Prostate gland (tissue), 2 donors: ENCODE data around the gene SGCE. TPM values are rescaled to one million over a fixed set of nuclear protein-coding genes. Genes with fewer than 3 reads are reported as not detected.

Source experiments
- DNase-seq: peaks from one replicate; pipeline ENCODE4 v3.0.0-alpha.2; 2019; ENCODE audit warnings: low spot score
- H3K27ac ChIP-seq, 2 donors: fragments of 200-600 bp; sonication (generic); 2 replicates each; pipeline ENCODE4 v1.5.1; 2017 to 2019
- H3K27me3 ChIP-seq: fragments of 200-600 bp; sonication (generic); replicated peaks from 2 replicates; pipeline ENCODE4 v1.5.1; 2019; ENCODE audit not compliant: insufficient read depth
- H3K36me3 ChIP-seq, 2 donors: fragments of 200-600 bp; sonication (generic); 1 replicate in 1 of 2; 2 replicates in 1 of 2; pipeline versions ENCODE4 v1.5.1 to v1.8.1; 2017 to 2019
- H3K4me1 ChIP-seq: fragments of 200-600 bp; sonication (generic); replicated peaks from 2 replicates; pipeline ENCODE4 v1.5.1; 2019
- H3K4me3 ChIP-seq, 2 donors: fragments of 200-600 bp; sonication (generic); 2 replicates each; pipeline ENCODE4 v1.5.1; 2017 to 2019
- H3K9me3 ChIP-seq: fragments of 200-600 bp; sonication (generic); 2 replicates; pipeline ENCODE4 v1.5.1; 2017
- POLR2A ChIP-seq: fragments of 450-650 bp; IDR thresholded peaks from one replicate; pipeline ENCODE4 v1.6.1; 2016; ENCODE audit warnings: antibody characterized with exemption, mild to moderate bottlenecking
- POLR2AphosphoS5 ChIP-seq: sonication (generic); formaldehyde crosslinking; IDR thresholded peaks from one replicate; pipeline ENCODE4 v1.6.1; 2017; ENCODE audit warnings: antibody characterized with exemption
- WGBS: methylation state at CpG from one replicate; pipeline ENCODE4 v1.1.5; 2018; 5-methylcytosine and 5-hydroxymethylcytosine counted together
- intact Hi-C: fragments of 100-400 bp; cut with DNase I; formaldehyde crosslinking; loops from one replicate; pipeline ENCODE4 v1.14.2; 2022
- total RNA-seq, 2 donors: library from RNA; depleted of rRNA; stranded (reverse); fragments of >200 nt; gene quantifications; one replicate each; pipeline ENCODE4 v1.1.0, GENCODE V29; 2016
- TF ChIP-seq, protein P1 (sequence below), 4 experiments: fragments of 200-600 bp in 2 of 4; fragments of 450-650 bp in 2 of 4; sonication (generic) in 2 of 4; IDR thresholded peaks; 1 replicate in 3 of 4; 2 replicates in 1 of 4; pipeline ENCODE4 v1.5.1; 2016 to 2019; ENCODE audit warnings: antibody characterized with exemption in 4 of 4, mild to moderate bottlenecking in 2 of 4, moderate library complexity in 2 of 4

SGCE gene
- total RNA-seq, 2 donors from 2014 or later = 34.9 to 113 TPM

DNA sequence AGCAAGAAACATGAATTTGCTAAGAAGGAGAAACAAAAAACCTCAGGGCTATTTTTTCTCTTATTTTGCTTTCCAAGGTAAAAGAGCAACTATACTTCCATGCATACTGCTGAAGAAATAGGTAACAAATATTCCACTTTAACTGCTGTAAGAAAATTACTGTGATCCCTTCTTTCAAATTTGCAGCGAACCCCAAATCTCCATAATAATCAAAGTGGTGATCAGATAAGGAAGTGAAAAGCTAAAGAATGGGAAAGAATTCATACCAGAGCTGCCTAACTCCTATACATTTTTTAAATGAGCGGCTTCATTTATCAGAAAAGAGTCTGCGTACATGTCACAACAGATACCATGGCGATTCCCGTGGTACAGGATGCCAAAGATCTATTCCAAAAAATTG, 7.2 kb downstream of the SGCE start:
- H3K4me1 ChIP-seq = no peaks in the 10 kb centered on the region
- 75% methylated on average over 5 of the region's 5 CpGs for WGBS
- no peaks in the 10 kb centered on the region for H3K27me3 ChIP-seq
- H3K9me3 ChIP-seq = no peaks in the 10 kb centered on the region
- H3K36me3 ChIP-seq = no peaks in the 10 kb centered on the region
- no peak for DNase-seq
- intact Hi-C loops = no loop called here
- H3K27ac ChIP-seq = no peak overlapping the region
- H3K4me3 ChIP-seq = no peak overlapping the region
- TF ChIP-seq, protein P1, sequence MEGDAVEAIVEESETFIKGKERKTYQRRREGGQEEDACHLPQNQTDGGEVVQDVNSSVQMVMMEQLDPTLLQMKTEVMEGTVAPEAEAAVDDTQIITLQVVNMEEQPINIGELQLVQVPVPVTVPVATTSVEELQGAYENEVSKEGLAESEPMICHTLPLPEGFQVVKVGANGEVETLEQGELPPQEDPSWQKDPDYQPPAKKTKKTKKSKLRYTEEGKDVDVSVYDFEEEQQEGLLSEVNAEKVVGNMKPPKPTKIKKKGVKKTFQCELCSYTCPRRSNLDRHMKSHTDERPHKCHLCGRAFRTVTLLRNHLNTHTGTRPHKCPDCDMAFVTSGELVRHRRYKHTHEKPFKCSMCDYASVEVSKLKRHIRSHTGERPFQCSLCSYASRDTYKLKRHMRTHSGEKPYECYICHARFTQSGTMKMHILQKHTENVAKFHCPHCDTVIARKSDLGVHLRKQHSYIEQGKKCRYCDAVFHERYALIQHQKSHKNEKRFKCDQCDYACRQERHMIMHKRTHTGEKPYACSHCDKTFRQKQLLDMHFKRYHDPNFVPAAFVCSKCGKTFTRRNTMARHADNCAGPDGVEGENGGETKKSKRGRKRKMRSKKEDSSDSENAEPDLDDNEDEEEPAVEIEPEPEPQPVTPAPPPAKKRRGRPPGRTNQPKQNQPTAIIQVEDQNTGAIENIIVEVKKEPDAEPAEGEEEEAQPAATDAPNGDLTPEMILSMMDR (IDR thresholded peaks at IDR 0.05) = no peak
- TF ChIP-seq POLR2AphosphoS5 = no peak
- no peak for TF ChIP-seq POLR2A

DNA sequence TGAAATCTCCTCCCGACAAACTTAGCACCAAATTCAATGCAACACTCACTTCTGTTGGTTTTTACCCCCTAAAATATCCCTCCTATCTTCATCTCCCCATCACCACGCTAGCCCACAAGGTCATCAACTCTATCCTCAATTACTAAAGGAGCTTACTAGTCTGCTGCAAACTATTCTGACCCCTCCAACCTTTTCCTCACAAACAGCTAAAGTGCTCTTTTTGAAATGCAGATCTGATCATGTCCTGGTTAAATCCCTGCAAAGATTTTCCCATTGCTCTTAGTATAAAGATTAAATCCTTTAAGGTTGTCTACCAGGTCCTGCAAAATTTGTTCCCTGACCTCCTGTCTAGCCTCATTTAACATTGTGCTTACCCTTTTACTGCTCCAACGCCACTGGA, 8.6 kb downstream of the SGCE start:
- TF ChIP-seq POLR2AphosphoS5 (no peak), POLR2A (no peak)
- TF ChIP-seq, protein P1 (IDR thresholded peaks at IDR 0.05) = no peak
- H3K4me1 ChIP-seq = no peaks in the 10 kb centered on the region
- intact Hi-C loops = no loop called here
- H3K4me3 ChIP-seq = no peak overlapping the region
- 90% methylated on average over 3 of the region's 3 CpGs for WGBS
- no peak overlapping the region for H3K27ac ChIP-seq
- H3K36me3 ChIP-seq = no peaks in the 10 kb centered on the region
- no peak for DNase-seq
- no peaks in the 10 kb centered on the region for H3K27me3 ChIP-seq
- H3K9me3 ChIP-seq = no peaks in the 10 kb centered on the region

DNA sequence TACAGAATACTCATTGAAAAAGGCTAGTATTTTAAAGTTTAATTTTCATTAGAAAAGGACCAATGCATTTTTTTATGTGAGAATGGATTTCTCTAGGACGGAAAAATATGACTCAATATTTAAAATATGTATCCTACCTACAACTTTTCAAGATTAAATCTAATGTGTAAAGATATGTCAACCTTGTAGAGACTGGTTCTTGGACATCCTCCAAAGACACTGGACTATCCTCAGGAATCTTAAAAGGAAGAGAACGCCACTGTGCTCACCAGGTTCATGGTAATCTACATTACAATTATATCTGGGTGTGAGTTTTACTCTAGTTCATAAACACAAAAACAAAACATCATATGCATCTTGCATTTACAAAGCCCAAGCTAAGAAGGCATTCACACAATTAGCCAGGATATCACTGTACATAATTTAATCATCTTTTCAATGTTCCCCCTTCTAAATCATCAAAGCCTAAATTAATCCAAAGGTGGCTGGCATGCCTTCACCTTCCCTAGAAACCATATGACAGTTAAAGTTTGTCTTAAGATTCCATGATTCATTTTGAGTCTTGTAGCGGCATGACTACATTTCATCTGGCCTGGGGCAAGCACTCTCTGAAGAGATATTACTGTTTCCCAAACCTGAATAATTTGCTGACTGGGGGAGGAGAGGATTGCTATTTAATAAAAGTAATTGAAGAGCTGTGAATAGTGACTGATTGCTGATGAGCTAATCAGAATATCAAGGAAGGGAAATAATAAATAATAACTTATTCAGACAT, 12.0 kb downstream of the SGCE start:
- Histone ChIP-seq H3K4me1 (no peaks in the 10 kb centered on the region), H3K36me3 (no peaks in the 10 kb centered on the region), H3K27ac (no peak overlapping the region), H3K9me3 (no peaks in the 10 kb centered on the region), H3K27me3 (no peaks in the 10 kb centered on the region), H3K4me3 (no peak overlapping the region)
- intact Hi-C loops = no loop called here
- DNase-seq = no peak
- TF ChIP-seq POLR2A (no peak), POLR2AphosphoS5 (no peak)
- TF ChIP-seq, protein P1 (IDR thresholded peaks at IDR 0.05) = no peak
- 33% methylated on average over 3 of the region's 3 CpGs for WGBS

DNA sequence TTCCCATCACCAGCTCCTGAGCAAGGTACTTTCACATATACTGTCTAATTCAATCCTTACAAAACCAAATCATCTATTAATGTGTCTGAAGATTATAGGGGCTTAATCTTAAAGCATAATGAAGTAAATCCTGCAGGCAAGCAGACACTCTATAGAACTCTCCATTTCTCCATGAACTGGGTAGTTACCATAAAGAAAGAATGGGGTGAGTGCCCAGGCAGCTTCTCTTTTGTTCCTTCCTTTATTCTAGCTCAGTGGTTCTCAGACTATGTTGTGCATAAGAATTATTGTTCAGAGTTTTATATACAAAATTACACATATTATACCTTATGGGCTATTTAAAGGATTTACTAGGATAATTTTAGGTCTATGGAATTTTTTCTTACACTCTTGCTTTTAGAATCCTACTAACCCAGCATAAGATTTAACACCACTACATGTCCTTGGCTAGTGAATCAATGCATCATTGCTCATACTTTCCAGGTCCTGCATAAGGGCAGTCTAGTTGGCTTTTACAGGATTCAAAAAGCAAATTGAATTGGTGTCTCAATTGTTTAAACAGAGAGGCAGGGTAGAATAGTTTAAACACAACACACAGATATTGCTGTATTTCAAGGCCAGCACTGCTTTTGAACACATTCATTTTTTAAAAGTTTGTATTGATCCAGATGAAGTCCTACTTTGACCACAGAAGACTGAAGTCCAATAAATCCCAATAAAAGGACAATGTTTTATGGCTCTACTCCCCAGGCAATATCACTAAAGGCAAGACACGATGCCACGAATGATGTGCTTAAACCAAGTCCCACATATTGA, 12.9 kb downstream of the SGCE start:
- Histone ChIP-seq H3K27me3 (no peaks in the 10 kb centered on the region), H3K9me3 (no peaks in the 10 kb centered on the region), H3K27ac (no peak overlapping the region), H3K36me3 (no peaks in the 10 kb centered on the region), H3K4me1 (no peaks in the 10 kb centered on the region), H3K4me3 (no peak overlapping the region)
- TF ChIP-seq POLR2A (no peak), POLR2AphosphoS5 (no peak)
- TF ChIP-seq, protein P1 (IDR thresholded peaks at IDR 0.05) = no peak
- no peak for DNase-seq
- intact Hi-C loops = no loop called here
- WGBS = 78% methylated on average over 2 of the region's 2 CpGs
